ENCODE results near the gene FGGY.
"Not testable (repeated sequence)": the region's sequence is repeated elsewhere in the genome, so short reads cannot be mapped to it uniquely, and the experiment has no call there.

Gene FGGY

DNA sequence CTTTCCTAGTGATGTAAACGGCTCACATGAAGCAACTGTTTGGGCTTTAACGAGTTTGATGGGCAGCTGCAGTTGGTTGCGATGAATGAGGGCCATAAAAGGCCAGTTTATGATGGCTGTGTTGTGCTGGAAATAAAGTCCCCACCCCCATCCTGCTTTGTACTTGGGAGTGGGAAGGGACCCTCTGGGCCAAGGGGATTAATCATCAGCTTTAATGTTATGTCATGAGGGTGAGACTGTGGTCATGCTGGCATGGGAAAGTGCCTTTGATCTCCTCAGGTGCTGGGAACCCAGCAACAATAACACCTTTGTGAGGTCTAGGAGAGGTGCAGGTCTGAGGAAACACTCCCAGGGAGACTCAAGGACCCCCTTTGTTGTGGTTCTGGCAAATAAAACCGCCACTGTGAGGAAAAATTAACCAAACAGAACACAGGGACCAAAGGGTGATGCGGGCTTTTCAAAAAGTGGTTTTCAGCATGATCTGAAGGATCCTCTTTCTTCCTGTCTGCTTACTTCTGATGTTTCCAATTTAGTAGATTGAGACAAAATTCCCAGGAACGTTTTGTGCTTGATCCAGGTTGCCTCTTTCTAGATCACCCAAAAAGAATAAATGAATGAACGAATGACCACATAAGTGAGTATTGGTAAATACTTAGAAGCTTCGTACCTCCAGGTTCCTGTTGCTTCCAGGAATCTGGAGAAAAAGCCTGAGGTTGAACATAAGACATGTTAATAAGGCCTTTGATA lies 260.1 kb downstream of the FGGY start:
- no peak for DNase-seq

DNA sequence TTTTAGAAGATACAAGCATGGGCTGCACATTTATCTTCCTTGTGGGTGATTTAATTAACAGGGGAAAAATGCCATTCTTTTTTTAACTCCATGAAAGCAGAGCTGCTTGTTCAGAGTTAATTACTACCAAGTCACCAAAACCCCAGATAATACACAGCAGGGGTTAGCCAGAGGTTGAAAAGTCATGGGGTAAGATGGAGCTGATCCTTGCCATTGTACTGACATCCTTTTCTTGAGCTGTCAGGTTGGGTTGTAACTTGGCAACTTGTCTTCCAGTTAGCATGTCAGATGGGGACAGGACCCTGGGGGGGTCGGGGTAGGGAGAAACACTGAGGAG lies 260.6 kb downstream of the FGGY start:
- DNase-seq, result no peak

DNA sequence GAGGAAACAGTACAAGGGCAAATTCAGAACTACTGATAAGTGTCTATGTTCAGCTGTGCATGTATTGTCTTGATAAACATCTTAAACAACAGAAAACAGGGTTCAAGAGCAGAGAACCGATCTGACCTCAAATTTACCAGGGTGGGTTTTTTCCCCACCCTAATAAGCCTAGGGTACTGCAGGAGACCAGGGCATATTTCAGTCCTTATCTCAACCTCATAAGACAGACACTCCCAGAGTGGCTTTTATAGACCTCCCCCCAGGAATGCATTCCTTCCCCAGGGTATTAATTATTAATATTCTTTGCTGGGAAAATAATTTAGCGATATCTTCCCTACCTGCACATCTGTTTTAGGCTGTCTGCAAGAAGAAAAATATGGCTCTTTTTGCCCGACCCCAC lies 261.7 kb downstream of the FGGY start:
- DNase-seq, result not testable (repeated sequence)

DNA sequence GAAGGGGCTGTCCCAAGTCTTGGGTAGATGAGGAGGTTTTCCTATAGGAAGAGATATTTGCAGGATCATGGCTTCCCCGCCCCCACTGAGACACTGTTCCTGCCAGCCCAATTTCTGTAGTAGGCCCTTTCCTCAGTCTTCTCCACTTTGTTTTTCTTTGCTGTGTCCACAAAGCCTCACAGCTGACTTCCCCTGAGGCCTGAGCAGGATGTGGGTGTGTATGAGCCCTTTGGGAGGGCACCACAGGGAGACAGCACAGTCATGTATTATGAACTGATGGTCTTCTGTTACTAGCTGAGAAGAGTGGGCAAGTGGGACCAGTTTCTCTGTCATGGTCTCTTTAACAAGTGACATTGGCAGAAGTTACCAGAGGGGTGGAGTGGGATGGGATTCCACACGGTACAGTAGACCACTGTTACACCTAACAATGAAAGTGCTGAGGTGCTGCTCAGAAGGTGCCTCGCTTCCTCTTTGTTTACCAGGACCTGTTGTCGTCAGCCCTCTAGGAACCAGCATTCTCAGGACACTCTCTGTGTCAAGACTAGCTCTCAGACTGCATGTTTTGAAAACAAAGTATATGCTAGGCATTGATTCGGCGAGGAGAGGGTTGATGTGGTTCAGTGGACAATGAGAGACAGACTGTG lies 264.0 kb downstream of the FGGY start:
- DNase-seq, result no peak

DNA sequence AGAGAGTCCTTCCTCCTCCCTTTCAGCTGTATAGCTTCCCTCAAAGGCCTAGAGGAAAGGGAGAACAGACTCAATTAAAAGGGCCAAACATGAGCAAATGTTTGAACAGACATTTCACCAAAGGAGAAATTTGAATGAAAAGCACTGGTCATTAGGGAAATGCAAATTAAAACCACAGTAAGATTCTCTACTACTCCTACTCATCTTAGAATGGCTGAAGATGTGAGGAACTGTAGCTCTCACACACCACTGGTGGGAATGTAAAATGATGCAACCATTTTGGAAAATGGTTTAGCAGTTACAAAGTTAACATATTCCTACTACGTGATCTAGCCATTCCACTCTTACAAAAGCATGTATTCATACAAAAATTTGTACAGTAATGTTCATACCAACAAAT lies 264.9 kb downstream of the FGGY start:
- DNase-seq, result no peak

DNA sequence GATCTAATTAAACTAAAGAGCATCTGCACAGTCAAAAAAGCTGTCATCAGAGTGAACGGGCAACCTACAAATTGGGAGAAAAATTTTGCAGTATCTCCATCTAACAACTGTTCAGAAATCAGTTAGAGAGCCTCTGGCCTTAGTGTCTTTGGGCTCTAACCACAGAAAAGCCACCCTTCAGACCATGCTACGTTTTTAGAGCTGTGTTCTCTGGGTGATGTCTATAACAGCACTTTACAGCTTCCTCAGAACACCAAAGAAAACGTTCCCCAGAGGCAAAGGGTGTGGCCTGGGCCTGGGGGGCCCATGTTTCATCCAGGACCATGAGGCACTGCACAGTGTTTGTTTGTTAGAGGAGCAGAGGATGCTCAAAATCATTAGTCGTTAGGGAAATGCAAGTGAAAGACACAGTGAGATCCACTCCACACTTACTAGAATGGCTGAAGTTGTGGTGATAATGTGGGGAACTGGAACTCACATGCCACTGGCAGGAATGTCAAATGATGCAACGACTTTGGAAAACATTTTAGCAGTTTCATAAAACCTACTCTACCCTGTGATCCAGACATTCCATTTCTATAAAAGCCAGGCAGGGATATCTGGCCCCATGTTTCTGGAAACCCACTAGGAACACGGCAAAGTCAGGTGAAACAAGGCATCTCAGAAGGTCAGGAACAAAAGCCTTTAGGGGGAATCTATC lies 267.4 kb downstream of the FGGY start:
- no peak for DNase-seq

DNA sequence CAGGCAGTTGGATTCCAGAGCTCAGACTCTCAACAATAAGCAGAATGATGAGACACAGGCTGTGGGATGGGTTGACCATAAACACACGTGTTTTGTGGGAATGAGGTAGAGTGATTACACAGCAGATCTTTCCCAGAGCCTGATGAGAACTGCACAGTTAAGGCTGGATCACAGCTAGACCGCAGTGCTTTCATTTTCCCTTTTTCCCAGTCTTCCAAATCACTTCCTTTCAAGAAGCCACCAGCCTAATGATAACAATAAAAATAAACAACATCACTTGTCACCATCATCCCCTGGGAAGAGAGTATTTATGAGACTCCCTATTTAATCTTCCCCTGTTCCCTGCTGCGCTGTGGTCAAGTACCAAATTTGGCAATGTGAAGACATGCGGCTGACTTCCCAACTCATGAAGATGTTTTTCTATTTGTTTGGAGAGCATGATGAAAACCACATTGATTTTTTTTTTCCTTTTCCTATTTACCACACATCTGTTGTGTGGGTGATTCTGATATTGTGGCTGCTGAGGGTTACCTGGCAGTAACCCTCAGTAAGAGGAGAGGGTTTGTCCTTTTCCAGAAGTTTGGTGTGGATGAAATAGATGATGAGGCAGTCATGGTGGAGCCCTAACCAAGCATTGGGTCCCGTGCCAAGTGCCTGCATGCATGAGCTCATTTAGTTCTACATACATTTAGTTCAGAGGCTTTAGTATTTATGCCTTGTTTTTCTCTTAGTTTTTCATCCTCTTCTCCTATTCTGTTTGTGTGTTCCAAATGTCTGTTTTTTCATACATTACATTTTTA lies 268.9 kb downstream of the FGGY start:
- no peak for DNase-seq

DNA sequence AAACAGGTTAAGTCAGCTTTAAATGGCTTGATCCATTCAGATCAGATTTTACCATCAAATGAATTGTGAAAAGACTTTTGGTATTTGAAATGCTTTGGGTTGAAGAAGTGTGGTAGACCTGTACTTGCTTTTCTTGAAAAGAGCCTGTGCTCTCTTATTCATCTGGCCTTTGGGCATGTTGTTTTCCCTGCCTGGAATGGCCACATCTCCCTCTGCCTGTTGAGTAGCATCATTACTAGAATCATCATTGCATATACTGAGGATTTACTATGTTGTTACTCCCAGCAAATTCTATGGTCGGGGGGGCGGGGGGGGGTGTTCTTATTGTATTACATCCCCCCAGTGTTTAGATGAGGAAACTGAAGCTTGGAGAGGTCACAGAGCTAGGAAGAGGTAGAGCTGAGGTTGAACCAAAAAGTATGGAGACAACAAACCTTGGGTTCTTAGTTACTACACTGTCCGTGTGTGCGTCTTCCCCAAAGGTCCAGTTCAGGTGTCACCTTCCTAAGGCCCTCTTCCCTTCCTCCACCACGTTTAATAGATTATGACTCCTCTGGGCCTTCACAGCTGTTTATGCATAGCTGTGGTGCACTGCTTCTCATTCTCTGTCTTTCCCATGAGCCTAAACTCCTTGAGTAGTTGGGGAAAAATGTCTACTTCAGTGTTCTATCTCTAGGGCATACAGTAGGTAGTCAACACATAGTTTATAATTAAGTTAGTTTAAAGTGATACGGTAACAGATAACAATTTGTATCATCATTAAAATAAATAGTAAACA lies 271.5 kb downstream of the FGGY start:
- DNase-seq, result no peak

DNA sequence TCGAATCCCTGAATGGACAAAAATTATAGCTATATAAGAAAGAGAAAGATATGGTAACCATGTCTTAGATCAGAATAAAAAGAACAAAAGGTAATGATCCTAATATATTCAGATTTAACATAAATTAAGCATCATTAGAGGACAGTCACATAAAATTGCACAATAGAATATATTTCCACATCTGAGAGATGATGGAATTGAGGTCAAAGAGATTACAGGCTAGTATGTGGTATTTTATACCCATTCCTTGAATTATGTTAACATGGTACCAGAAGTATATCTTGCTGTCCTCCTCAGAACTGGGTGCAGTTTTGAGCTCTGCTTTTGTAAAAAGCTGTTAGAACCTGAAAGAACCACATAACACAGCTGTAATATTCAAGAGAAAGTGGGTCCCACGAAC lies 272.3 kb downstream of the FGGY start:
- DNase-seq, result no peak

DNA sequence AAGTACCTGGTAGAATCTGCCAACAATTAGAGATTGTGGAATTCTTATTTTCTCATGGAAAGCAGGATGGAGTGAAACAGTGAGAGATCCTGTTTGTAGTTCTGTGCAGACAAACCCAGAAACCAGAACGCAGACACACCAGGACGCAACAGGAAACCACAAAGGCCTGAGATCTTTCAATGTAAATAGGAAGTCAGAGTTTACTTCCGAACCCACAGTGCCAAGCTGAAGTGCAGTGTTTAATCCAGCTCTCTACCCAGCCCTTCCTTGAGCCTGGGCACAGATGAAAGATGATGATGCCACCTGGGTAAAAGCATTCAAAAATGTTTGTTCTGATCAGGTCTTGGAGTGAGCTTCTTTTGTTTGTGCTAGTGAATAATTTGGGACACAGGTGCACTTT lies 273.6 kb downstream of the FGGY start:
- no peak for DNase-seq

DNA sequence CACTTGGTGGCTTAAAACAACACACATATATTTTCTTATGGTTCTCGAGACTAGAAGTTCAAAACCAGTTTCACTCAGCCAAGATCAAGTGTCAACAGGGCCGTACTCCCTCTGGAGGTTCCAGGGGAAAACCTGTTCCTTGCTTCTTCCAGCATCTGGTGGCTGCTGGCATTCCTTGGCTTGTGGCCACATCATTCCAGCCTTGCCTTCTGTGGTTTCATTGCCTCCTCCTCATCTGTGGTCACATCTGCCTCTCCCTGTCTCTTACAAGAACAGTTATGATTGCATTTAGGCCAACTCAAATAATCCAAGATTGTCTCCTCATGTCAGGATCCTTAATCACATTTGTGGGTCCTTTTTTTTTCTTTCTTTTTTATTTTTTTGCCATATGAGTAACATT lies 277.2 kb downstream of the FGGY start:
- DNase-seq, result no peak

DNA sequence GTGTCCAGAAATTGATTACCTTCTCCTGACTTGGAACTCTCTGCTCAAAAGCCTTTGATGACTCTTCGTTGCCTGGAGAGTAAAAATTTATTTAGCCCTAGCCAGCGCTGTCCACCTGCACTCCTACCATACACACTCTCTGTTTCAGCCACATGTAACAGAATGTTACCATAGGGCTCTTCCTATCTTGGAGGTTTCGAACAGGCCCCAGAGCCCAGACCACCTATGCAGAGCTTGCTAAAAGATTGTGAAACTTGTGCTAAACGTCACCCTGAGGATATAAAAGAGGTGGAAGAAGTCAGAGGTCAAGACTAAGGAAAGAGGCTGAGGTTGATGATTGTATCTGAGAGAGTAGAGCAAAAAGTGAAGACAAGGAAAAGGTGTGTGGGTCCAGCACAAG lies 280.9 kb downstream of the FGGY start:
- no peak for DNase-seq

DNA sequence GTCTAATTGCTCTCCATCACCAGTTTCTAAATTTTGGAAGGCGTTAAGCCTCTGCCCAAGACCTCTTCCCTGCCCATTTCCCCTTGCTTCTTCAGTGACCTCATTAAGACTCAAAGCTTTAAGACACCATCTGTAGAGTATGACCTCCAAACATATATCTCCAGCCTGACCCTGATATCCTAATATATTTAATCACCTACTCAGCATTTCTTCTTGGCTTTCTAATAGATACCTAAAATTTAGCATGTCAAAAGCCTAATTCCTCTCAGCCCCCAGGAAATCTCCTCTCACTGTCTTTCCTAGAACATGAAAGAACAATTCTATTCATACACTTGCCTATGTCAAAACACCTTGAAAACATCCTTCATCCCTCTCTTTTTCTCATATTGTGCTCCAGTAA lies 282.3 kb downstream of the FGGY start:
- DNase-seq, result no peak

DNA sequence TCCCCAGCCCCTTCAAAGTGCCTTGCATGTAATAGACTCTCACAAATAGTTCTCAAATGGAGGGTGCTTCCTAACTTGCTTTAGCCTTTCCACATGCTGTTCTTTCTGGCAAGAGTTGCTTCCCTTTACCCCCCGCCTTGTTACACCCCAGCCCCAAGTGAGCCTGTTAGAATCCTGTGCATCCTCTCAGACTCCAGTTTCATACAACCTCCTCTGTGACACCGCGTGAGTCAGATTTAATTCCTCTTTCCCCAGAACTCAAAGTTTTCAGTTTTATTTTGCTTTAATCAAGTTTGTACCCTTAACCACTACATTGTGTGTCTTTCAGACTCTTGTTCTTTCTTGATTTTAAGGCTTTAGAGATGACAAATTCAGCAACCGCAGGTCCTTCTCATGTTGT lies 283.4 kb downstream of the FGGY start:
- no peak for DNase-seq

DNA sequence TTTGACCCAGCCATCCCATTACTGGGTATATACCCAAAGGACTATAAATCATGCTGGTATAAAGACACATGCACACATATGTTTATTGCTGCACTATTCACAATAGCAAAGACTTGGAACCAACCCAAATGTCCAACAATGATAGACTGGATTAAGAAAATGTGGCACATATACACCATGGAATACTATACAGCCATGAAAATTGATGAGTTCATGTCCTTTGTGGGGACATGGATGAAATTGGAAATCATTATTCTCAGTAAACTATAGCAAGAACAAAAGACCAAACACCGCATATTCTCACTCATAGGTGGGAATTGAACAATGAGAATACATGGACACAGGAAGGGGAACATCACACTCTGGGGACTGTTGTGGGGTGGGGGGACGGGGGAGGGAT lies 295.5 kb downstream of the FGGY start:
- DNase-seq, result not testable (repeated sequence)

DNA sequence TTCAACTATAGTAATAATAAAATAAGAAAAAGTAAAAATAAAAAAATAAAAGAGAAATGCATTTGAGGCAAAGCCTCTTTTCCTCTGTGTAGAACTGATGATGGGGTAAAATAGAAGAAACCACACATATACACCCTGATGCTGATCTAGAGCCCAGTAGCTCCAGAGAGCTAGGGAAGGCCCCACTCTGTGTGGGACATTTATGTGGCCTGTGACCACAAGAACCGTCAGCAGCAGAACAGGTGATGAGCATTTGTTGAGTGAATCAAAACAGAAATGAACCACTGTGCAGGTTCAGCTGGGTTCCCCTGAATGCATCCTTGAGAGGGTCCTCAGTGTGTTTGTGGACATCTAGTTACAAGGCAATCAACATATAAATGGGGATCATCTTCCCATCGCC lies 296.0 kb downstream of the FGGY start:
- no peak for DNase-seq

DNA sequence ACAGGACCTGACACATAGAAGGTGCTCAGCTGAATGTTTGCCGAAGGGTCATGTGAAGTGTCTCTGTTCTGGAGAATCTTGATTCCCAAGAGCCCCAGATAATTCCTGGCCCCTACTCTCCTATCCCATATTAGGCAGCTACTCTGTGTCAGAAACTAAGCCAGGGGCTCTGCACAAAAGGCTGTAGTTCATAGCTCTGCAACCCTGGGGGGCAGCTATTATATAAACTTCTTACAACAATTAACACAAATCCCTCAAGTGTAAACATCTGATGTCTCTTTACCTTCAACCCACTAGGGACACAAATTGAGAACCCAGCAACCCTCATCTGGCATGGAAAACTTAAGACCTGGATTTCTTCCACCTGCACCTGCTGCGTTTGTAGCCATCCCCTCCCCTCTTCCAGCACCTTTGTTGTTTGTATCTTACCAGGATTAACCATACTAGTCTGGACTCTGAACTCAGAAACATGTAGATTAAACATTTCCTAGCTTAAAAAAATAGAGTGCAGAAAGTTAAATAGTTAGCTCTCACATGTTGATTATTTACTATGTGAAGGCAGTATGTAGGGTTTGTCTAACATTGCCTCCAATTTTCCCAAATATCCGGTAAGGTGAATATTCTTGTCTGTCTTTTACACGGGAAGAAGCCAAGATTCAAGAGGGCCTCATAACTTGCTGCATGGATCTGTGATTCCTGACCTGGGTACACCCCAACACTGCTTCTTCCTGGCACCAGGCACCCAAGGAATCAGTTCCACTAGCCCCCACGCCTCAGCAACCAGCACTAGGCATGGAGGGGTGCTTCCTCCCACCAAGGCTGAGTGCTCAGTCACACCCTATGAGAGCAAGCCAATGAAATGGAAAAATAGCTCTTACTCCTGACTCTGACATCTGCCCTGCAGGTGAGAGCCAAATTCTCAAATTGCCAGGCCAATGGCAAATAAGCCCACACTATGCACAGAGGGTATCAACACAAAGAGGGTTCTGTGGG lies 297.2 kb downstream of the FGGY start:
- no peak for DNase-seq

DNA sequence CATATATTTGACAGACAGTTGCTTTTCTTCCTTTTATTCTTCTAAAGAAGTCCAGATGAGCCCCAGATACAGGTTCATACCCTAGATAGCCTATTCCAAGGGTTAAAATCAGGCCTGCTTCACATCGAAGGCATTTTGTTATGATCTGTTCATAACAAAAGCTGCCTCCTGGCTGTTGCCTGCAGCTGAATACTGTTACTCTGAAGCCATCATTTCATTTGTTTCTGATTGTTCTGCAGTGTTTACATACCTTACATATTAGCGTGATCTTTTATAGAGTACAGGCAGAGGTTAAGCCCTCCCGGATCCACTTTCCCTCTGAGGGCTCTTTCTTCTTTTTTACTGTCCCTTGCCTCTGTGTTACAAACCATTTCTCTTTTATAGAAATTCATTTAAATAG lies 298.9 kb downstream of the FGGY start:
- no peak for DNase-seq

DNA sequence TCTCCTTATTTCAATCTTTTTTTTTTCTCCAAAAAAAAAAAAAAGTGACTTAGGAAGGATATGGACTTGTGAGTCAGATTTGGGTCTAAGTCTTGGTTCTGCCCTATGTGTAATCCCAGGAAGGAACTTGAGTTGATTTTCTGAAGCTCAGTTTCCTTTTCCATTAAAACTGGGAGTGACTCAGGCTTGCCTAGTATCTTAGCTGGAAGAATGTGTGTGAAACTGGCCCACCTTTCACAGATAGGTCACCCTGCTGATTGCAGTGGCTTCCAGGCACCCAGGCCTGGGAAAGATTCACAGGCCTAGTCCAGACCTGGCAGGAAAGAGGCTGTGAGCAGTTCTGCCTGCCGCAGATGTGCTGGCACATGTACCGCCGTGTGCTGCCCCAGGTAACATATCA lies 299.5 kb downstream of the FGGY start:
- no peak for DNase-seq

DNA sequence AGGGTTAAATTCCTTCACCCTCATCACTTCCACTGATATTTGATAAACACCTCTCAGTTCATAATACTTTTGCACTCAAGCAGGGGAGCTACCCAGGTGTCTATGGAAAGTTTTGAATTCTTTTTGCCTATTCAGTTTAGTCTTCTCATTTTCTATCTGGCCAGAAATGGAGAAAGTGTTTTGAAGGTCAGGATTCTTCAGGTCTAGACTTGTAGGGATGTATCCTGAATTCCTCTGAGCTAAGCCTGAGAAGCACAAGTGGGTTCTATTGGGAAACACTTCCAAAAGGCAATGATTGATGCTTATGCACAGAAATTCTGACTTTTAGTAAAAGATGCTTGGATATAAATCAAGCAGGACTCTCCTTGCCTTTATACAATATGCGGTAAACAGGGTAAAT lies 300.1 kb downstream of the FGGY start:
- no peak for DNase-seq

DNA sequence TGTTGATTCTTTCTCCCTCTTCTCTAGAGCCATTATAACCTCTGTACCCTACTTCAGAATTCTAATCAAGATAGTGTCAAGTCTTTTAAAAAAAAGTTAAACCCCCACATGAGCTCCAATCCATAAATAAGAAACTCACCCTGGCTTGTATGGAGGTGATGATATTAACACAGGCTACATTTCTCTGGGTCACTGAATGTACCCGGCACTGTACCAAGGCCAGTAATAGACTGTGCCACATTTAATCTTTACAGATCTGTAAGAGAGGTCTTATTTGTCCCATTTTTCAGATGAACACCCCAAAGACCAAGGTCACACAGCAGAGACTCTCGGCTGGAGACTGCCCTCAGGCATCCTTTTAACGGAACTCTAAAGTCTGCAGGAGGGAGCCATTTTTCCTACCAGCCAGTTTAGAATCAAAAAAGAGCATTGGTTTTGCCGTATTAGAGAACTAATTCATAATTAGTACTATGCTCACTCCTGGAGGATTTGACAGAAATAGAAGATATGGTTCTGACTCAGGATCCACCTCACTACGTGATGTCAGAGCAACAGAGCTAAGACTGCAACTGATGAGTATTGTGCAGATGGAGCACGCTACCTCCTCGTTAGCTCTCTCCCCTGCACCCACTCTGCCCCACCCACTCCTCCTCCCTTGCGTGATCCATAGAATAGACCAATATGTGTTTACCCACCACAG lies 300.7 kb downstream of the FGGY start:
- no peak for DNase-seq
